ENCODE results near the gene BACH1. TPM values are rescaled to one million over a fixed set of nuclear protein-coding genes. Genes with fewer than 3 reads are reported as not detected.

BACH1 gene
- total RNA-seq, 1 donor from 2014 or later, result 34.3 TPM

- no peak for TF ChIP-seq CTCF (IDR thresholded peaks at IDR 0.05; ENCODE audit: insufficient read depth, low read length, poor library complexity, severe bottlenecking)
- Histone ChIP-seq H3K27me3 (ENCODE audit: control insufficient read depth, insufficient read depth, low read length) (no peaks in the 10 kb centered on the region), H3K36me3 (ENCODE audit: control insufficient read depth, insufficient read depth, low read length) (no peaks in the 10 kb centered on the region), H3K4me3 (ENCODE audit: low read depth, low read length) (no peak overlapping the region)
- no peak for DNase-seq (ENCODE audit: low read depth)
Observed at GRCh38 chr21:29306920-29307319, 8.2 kb downstream of the BACH1 start.

- DNase-seq (ENCODE audit: low read depth), result no peak
- no peaks in the 10 kb centered on the region for H3K36me3 ChIP-seq (ENCODE audit: control insufficient read depth, insufficient read depth, low read length)
- TF ChIP-seq CTCF (IDR thresholded peaks at IDR 0.05; ENCODE audit: insufficient read depth, low read length, poor library complexity, severe bottlenecking), result no peak
Observed at GRCh38 chr21:29307718-29308455, 9.2 kb downstream of the BACH1 start.

GRCh38 chr21:29308456-29308783, 9.7 kb downstream of the BACH1 start:
- no peaks in the 10 kb centered on the region for H3K27me3 ChIP-seq (ENCODE audit: control insufficient read depth, insufficient read depth, low read length)
- no peaks in the 10 kb centered on the region for H3K36me3 ChIP-seq (ENCODE audit: control insufficient read depth, insufficient read depth, low read length)
- no peak for TF ChIP-seq CTCF (IDR thresholded peaks at IDR 0.05; ENCODE audit: insufficient read depth, low read length, poor library complexity, severe bottlenecking)
- DNase-seq (ENCODE audit: low read depth), result no peak
- H3K4me3 ChIP-seq (ENCODE audit: low read depth, low read length), result no peak overlapping the region

More at GRCh38 chr21:29307718-29308455, 9.2 kb downstream of the BACH1 start:
- no peaks in the 10 kb centered on the region for H3K27me3 ChIP-seq (ENCODE audit: control insufficient read depth, insufficient read depth, low read length)
- no peak overlapping the region for H3K4me3 ChIP-seq (ENCODE audit: low read depth, low read length)

GRCh38 chr21:29309703-29310102, 11.0 kb downstream of the BACH1 start:
- no peaks in the 10 kb centered on the region for H3K36me3 ChIP-seq (ENCODE audit: control insufficient read depth, insufficient read depth, low read length)
- DNase-seq (ENCODE audit: low read depth), result no peak
- H3K27me3 ChIP-seq (ENCODE audit: control insufficient read depth, insufficient read depth, low read length), result no peaks in the 10 kb centered on the region
- no peak for TF ChIP-seq CTCF (IDR thresholded peaks at IDR 0.05; ENCODE audit: insufficient read depth, low read length, poor library complexity, severe bottlenecking)
- no peak overlapping the region for H3K4me3 ChIP-seq (ENCODE audit: low read depth, low read length)

- H3K36me3 ChIP-seq (ENCODE audit: control insufficient read depth, insufficient read depth, low read length), result no peaks in the 10 kb centered on the region
- no peaks in the 10 kb centered on the region for H3K27me3 ChIP-seq (ENCODE audit: control insufficient read depth, insufficient read depth, low read length)
- no peak for TF ChIP-seq CTCF (IDR thresholded peaks at IDR 0.05; ENCODE audit: insufficient read depth, low read length, poor library complexity, severe bottlenecking)
- no peak overlapping the region for H3K4me3 ChIP-seq (ENCODE audit: low read depth, low read length)
- no peak for DNase-seq (ENCODE audit: low read depth)
Observed at GRCh38 chr21:29311802-29312201, 13.1 kb downstream of the BACH1 start.

- no peak overlapping the region for H3K4me3 ChIP-seq (ENCODE audit: low read depth, low read length)
- no peak for DNase-seq (ENCODE audit: low read depth)
- no peaks in the 10 kb centered on the region for H3K27me3 ChIP-seq (ENCODE audit: control insufficient read depth, insufficient read depth, low read length)
- TF ChIP-seq CTCF (IDR thresholded peaks at IDR 0.05; ENCODE audit: insufficient read depth, low read length, poor library complexity, severe bottlenecking), result no peak
- no peaks in the 10 kb centered on the region for H3K36me3 ChIP-seq (ENCODE audit: control insufficient read depth, insufficient read depth, low read length)
Observed at GRCh38 chr21:29312981-29313380, 14.3 kb downstream of the BACH1 start.
